ENCODE data around the gene UBA6. TPM values are rescaled to one million over a fixed set of nuclear protein-coding genes. Genes with fewer than 3 reads are reported as not detected.

UBA6 gene
- total RNA-seq, 1 donor, result 60.8 TPM

- peak overlapping the region; percentile 71 for H3K27ac ChIP-seq (ENCODE audit: low read depth, low read length)
- peak overlapping the region; percentile 8 for H2AFZ ChIP-seq (ENCODE audit: low read length)
- H3K4me3 ChIP-seq (ENCODE audit: insufficient read depth, low read length), result no peak overlapping the region
- H3K27me3 ChIP-seq (ENCODE audit: insufficient read depth, low read length), result no peaks in the 10 kb centered on the region
- peak overlapping the region; percentile 42 for H3K4me2 ChIP-seq (ENCODE audit: insufficient read depth, low read length)
- H3K9me3 ChIP-seq (ENCODE audit: low read depth, low read length), result no peaks in the 10 kb centered on the region
- H3K36me3 ChIP-seq (ENCODE audit: insufficient read depth, low read length), result no peaks in the 10 kb centered on the region
- H3K79me2 ChIP-seq (ENCODE audit: insufficient read depth, low read length), result no peaks in the 10 kb centered on the region
- DNase-seq (ENCODE audit: insufficient read length, low spot score, missing footprints), result no peak
- no peaks in the 10 kb centered on the region for H4K20me1 ChIP-seq (ENCODE audit: insufficient read depth, low read length)
- H3K4me1 ChIP-seq (ENCODE audit: insufficient read depth, low read length), result peaks cover 19% of the 10 kb centered on the region
- no peak for TF ChIP-seq CTCF (IDR thresholded peaks at IDR 0.05; ENCODE audit: extremely low read depth, low read depth, low read length)
These were observed 26.3 kb upstream of the UBA6 start for GRCh38 chr4:67727124-67727850.

- Histone ChIP-seq H3K79me2 (ENCODE audit: insufficient read depth, low read length) (no peaks in the 10 kb centered on the region), H3K9me3 (ENCODE audit: low read depth, low read length) (no peaks in the 10 kb centered on the region), H2AFZ (ENCODE audit: low read length) (no peak overlapping the region), H3K27ac (ENCODE audit: low read depth, low read length) (peak overlapping the region; percentile 17), H3K4me2 (ENCODE audit: insufficient read depth, low read length) (no peak overlapping the region), H3K4me1 (ENCODE audit: insufficient read depth, low read length) (peaks cover 26% of the 10 kb centered on the region), H3K36me3 (ENCODE audit: insufficient read depth, low read length) (no peaks in the 10 kb centered on the region), H3K27me3 (ENCODE audit: insufficient read depth, low read length) (no peaks in the 10 kb centered on the region), H4K20me1 (ENCODE audit: insufficient read depth, low read length) (no peaks in the 10 kb centered on the region), H3K4me3 (ENCODE audit: insufficient read depth, low read length) (no peak overlapping the region)
- no peak for TF ChIP-seq CTCF (IDR thresholded peaks at IDR 0.05; ENCODE audit: extremely low read depth, low read depth, low read length)
- DNase-seq (ENCODE audit: insufficient read length, low spot score, missing footprints), result no peak
These were observed 25.0 kb upstream of the UBA6 start for GRCh38 chr4:67725981-67726380.

- Histone ChIP-seq H3K4me3 (ENCODE audit: insufficient read depth, low read length) (no peak overlapping the region), H2AFZ (ENCODE audit: low read length) (no peak overlapping the region), H3K36me3 (ENCODE audit: insufficient read depth, low read length) (no peaks in the 10 kb centered on the region), H3K27ac (ENCODE audit: low read depth, low read length) (no peak overlapping the region), H4K20me1 (ENCODE audit: insufficient read depth, low read length) (no peaks in the 10 kb centered on the region), H3K9me3 (ENCODE audit: low read depth, low read length) (no peaks in the 10 kb centered on the region), H3K4me1 (ENCODE audit: insufficient read depth, low read length) (peaks cover 26% of the 10 kb centered on the region), H3K79me2 (ENCODE audit: insufficient read depth, low read length) (no peaks in the 10 kb centered on the region), H3K4me2 (ENCODE audit: insufficient read depth, low read length) (no peak overlapping the region), H3K27me3 (ENCODE audit: insufficient read depth, low read length) (no peaks in the 10 kb centered on the region)
- TF ChIP-seq CTCF (IDR thresholded peaks at IDR 0.05; ENCODE audit: extremely low read depth, low read depth, low read length), result no peak
- peak; percentile 38 for DNase-seq (ENCODE audit: insufficient read length, low spot score, missing footprints)
These were observed 24.2 kb upstream of the UBA6 start for GRCh38 chr4:67725132-67725531.

- H3K4me3 ChIP-seq (ENCODE audit: insufficient read depth, low read length), result no peak overlapping the region
- H3K4me2 ChIP-seq (ENCODE audit: insufficient read depth, low read length), result no peak overlapping the region
- no peak overlapping the region for H2AFZ ChIP-seq (ENCODE audit: low read length)
- no peaks in the 10 kb centered on the region for H3K9me3 ChIP-seq (ENCODE audit: low read depth, low read length)
- no peaks in the 10 kb centered on the region for H3K36me3 ChIP-seq (ENCODE audit: insufficient read depth, low read length)
- H4K20me1 ChIP-seq (ENCODE audit: insufficient read depth, low read length), result no peaks in the 10 kb centered on the region
- DNase-seq (ENCODE audit: insufficient read length, low spot score, missing footprints), result peak; percentile 26
- H3K4me1 ChIP-seq (ENCODE audit: insufficient read depth, low read length), result peaks cover 26% of the 10 kb centered on the region
- TF ChIP-seq CTCF (IDR thresholded peaks at IDR 0.05; ENCODE audit: extremely low read depth, low read depth, low read length), result no peak
- H3K27ac ChIP-seq (ENCODE audit: low read depth, low read length), result no peak overlapping the region
- H3K27me3 ChIP-seq (ENCODE audit: insufficient read depth, low read length), result no peaks in the 10 kb centered on the region
- H3K79me2 ChIP-seq (ENCODE audit: insufficient read depth, low read length), result no peaks in the 10 kb centered on the region
These were observed 23.0 kb upstream of the UBA6 start for GRCh38 chr4:67723949-67724348.

Data from osteoblast (primary cell).